HS-27A (cell line): ENCODE results near the gene TGFBI.
"Not testable (repeated sequence)": the region's sequence is repeated elsewhere in the genome, so short reads cannot be mapped to it uniquely, and the experiment has no call there.

Experiments used
- DNase-seq: peaks from one replicate; pipeline ENCODE4 v3.0.0-alpha.2; 2012; ENCODE audit warnings: low read depth, missing footprints

Gene TGFBI

GRCh38 chr5:136045026-136045425 lies 16.2 kb downstream of the TGFBI start:
- DNase-seq, result not testable (repeated sequence)

- DNase-seq, result no peak
Measured at GRCh38 chr5:136046246-136046645, 17.5 kb downstream of the TGFBI start.

- no peak for DNase-seq
Measured at GRCh38 chr5:136047858-136048257, 19.1 kb downstream of the TGFBI start.

GRCh38 chr5:136048966-136049365 lies 20.2 kb downstream of the TGFBI start:
- DNase-seq, result no peak

DNA sequence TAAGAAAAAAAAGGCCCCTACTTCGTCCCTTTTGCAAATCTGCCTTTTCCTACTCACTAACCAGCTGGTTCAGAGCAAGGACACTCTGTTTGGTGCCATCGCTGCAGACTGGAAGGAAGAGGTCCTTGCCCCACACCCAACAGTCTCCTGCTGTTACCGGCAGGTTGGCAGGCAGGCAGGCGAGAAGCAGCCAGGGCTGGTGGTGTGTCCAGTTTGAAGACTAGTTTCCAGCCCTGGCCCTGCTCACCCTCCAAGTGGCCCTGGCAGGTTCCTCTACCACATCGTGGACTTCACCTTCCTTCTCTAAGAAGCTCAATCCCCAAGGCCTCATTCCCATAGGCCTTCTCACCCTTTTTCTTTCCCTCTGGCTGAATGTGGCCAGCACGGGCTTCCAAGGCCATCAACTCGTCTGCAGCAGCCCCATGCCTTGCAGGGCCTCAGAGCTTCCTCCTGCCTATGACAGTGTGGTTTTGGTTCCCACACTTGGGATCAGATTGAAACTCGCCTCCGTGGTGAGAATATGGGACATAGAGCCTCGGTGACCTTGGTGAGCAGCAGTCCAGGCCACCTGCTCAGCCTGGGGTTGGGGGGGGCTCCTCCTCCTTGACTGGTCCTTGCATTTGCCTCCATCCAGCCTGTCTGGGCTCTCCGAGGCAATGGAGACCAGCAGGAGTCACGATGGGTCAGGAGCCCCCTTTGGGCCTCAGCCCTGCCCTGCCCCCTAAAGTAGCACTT lies 22.9 kb downstream of the TGFBI start:
- no peak for DNase-seq

GRCh38 chr5:136052692-136053335 lies 24.0 kb downstream of the TGFBI start:
- no peak for DNase-seq

GRCh38 chr5:136053336-136054141 lies 24.8 kb downstream of the TGFBI start:
- peak; percentile 77 for DNase-seq

- no peak for DNase-seq
Measured at GRCh38 chr5:136054142-136055019, 25.6 kb downstream of the TGFBI start.

GRCh38 chr5:136055612-136056309 lies 27.0 kb downstream of the TGFBI start:
- no peak for DNase-seq

GRCh38 chr5:136056336-136056735 lies 27.5 kb downstream of the TGFBI start:
- DNase-seq, result no peak

- no peak for DNase-seq
Measured at GRCh38 chr5:136056771-136057335, 28.1 kb downstream of the TGFBI start.

DNA sequence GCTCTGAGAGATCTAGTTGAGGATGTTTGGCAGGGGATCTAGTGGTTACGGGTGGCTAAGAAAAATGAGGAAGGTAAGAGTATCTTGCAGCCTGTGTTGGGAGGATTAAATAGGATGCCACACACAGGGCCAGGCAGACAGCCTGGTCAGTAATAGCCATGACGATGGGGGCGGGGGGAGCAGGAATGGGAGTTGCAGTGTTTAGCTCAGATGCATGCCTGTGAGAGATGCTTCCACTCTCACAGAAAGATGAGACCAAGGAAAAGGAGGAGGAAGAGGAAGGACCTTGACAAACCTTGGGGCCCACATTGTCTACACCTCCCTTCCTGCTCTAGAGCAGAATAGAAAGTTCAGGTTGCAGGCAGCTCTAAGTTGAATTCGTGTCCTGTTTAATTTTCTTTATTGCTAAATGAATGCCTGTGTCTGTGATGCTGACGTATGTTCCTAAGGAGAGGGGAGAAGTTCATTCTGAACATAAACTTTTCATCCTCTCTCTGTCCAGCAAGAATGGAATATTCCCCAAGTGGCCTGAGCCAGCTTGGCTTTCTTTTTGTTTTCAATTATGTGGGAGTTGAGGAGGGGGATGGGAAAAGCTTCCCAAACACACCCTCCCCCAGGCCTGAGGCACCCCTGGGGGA lies 28.7 kb downstream of the TGFBI start:
- DNase-seq, result no peak

GRCh38 chr5:136058039-136058971 lies 29.5 kb downstream of the TGFBI start:
- DNase-seq, result peak; percentile 86

- DNase-seq, result no peak
Measured at GRCh38 chr5:136058972-136059354, 30.2 kb downstream of the TGFBI start.

- DNase-seq, result no peak
Measured at GRCh38 chr5:136060963-136061362, 32.2 kb downstream of the TGFBI start.

DNA sequence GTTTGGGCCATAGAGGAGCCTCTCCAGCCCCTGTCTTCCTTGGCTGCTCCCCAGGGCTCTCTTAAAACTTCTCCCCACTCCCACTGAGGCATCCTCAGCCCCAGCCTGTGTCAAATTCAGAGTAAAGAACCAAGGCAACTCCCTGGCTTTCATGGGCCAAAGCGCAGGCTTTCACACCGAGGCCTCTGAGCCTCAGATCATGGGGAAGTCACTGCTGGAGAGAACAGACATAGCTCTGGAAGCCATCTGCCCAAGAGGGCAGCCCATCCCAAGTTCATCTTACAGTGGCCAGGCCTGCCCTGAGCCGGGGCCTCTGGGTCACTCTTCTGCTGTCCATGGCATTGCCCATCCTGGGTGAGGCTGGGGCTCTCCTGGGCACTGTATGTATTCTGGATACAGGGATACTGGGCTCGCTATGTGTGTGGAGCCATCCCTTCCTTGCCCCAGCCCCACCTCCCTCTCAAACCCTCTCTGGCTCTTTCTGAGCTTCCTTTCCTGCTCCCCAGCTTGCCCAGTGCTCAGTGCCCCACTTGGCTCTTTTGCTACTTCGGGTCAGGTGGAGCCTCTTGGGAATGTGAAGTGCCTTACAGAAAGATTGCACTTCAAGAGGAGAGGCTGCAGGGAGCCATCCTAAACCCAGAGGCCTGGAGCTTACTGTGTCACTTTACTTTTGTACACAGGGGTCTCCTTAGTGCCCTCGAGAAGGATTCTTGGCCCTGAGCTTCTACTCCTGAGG lies 33.0 kb downstream of the TGFBI start:
- no peak for DNase-seq

DNA sequence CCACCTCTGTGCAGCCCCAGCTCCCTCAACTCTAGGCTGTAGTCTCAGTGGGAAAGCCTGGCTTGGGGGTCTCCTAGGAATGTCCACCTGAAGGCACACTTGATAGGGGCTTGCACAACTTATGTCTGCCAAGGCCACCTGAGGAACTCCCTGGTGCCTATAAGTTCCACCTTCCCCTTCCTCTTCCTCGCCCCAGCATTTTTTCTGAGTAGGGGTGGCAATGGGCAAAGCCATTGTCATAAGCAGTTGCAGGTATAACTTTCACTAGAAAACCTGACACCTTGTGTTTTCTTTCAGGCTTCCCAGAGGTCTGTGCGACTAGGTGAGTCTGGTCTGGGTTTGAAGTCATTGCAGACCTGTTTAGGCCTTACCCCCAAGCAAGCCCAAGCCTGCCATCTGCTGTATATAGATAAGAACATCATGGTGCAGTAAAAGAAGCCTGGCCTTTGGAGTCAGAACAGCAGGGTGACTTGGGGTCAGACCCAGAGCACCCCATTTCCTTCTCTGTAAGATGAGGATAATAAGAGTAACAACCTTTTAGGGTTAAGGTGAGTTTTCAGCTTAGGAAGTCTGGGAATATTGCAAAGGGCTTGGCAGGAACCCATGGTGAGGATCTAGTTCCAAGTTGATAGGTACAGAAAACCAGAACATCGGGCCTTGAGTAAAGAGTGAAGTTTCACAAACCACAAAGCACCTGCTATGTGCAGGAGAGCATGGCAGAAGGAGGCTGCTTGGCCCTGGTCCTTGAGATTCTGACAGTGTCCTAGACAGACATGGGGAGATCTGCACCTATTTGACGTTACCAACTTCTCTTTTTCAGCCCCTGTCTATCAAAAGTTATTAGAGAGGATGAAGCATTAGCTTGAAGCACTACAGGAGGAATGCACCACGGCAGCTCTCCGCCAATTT lies 33.8 kb downstream of the TGFBI start:
- no peak for DNase-seq
